ENCODE measurements around the gene TRIM47.

TRIM47 gene

GRCh38 chr17:75878174-75878998 is at the start of gene TRIM47:
TSS of gene TRIM47 (minus strand) at chr17:75878581. CDS start at chr17:75878548, 33 bp downstream.
- no peak for DNase-seq

GRCh38 chr17:75927286-75927922 is 49.0 kb upstream of the TRIM47 start:
- no peak for DNase-seq

- DNase-seq = no peak
Measured at GRCh38 chr17:75926456-75926855, 48.1 kb upstream of the TRIM47 start.

GRCh38 chr17:75925912-75926311 is 47.5 kb upstream of the TRIM47 start:
- DNase-seq = no peak

- DNase-seq = no peak
Measured at GRCh38 chr17:75925103-75925502, 46.7 kb upstream of the TRIM47 start.

GRCh38 chr17:75922963-75923874 is 44.8 kb upstream of the TRIM47 start:
- DNase-seq = no peak

GRCh38 chr17:75922173-75922961 is 44.0 kb upstream of the TRIM47 start:
- DNase-seq = no peak

- DNase-seq = no peak
Measured at GRCh38 chr17:75921596-75921995, 43.2 kb upstream of the TRIM47 start.

- no peak for DNase-seq
Measured at GRCh38 chr17:75920045-75920560, 41.7 kb upstream of the TRIM47 start.

- DNase-seq = no peak
Measured at GRCh38 chr17:75919611-75920010, 41.2 kb upstream of the TRIM47 start.

GRCh38 chr17:75917917-75918445 is 39.6 kb upstream of the TRIM47 start:
- no peak for DNase-seq

- no peak for DNase-seq
Measured at GRCh38 chr17:75917141-75917916, 38.9 kb upstream of the TRIM47 start.

GRCh38 chr17:75915268-75915667 is 36.9 kb upstream of the TRIM47 start:
- no peak for DNase-seq

- no peak for DNase-seq
Measured at GRCh38 chr17:75914643-75915267, 36.4 kb upstream of the TRIM47 start.

- no peak for DNase-seq
Measured at GRCh38 chr17:75913537-75914210, 35.3 kb upstream of the TRIM47 start.

GRCh38 chr17:75910699-75911098 is 32.3 kb upstream of the TRIM47 start:
- no peak for DNase-seq

GRCh38 chr17:75909812-75910274 is 31.5 kb upstream of the TRIM47 start:
- no peak for DNase-seq

GRCh38 chr17:75909051-75909811 is 30.9 kb upstream of the TRIM47 start:
- no peak for DNase-seq

- DNase-seq = no peak
Measured at GRCh38 chr17:75908201-75908600, 29.8 kb upstream of the TRIM47 start.
